SU-DHL-6 (cell line): ENCODE measurements around the gene DSC2.

Experiments
- EZH2phosphoT487 ChIP-seq: fragments of 200-600 bp; sonication (generic), shearing (Covaris generic); conservative IDR thresholded peaks from 2 replicates; pipeline ENCODE4 v1.6.1; 2018; ENCODE audit warnings: mild to moderate bottlenecking, antibody characterized with exemption, low read length, moderate library complexity, mixed read lengths
- TF ChIP-seq, protein P1 (sequence below): fragments of 200-600 bp; sonication (generic); IDR thresholded peaks from one replicate; pipeline ENCODE4 v1.5.1; 2017; ENCODE audit warnings: antibody characterized with exemption, mild to moderate bottlenecking, low read length, moderate library complexity; ENCODE audit not compliant: insufficient read depth, poor library complexity, severe bottlenecking

DNA sequence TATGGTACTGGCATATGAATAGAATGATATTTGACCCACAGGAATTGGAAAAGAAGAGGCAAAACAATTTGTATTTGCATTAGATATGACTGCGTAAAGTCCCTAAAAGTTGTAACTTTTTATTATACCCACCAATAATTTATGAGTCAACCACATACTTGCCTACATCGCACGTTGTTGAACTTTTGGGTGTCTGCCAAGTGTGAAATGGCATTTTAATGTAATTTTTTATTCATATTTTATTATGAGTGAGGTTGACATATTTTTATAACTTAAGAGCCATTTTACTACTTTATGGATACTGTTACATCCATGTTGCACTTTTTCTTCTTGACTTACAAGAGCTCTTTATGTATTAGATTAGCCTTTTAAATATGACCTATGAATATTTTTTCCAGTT, 4.6 kb downstream of the DSC2 start:
- TF ChIP-seq, protein P1, sequence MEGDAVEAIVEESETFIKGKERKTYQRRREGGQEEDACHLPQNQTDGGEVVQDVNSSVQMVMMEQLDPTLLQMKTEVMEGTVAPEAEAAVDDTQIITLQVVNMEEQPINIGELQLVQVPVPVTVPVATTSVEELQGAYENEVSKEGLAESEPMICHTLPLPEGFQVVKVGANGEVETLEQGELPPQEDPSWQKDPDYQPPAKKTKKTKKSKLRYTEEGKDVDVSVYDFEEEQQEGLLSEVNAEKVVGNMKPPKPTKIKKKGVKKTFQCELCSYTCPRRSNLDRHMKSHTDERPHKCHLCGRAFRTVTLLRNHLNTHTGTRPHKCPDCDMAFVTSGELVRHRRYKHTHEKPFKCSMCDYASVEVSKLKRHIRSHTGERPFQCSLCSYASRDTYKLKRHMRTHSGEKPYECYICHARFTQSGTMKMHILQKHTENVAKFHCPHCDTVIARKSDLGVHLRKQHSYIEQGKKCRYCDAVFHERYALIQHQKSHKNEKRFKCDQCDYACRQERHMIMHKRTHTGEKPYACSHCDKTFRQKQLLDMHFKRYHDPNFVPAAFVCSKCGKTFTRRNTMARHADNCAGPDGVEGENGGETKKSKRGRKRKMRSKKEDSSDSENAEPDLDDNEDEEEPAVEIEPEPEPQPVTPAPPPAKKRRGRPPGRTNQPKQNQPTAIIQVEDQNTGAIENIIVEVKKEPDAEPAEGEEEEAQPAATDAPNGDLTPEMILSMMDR, result no peak
- no peak for TF ChIP-seq EZH2phosphoT487
